GDM1 (cell line): Measurements from ENCODE around the gene PIK3R5.
A peak's percentile ranks its signal among the peaks of the same experiment; 100 is the strongest.

Source experiments
- DNase-seq: peaks from one replicate; lab custom pipeline; 2025; lab: John Stamatoyannopoulos, UW

Gene PIK3R5

GRCh38 chr17:8879410-8879809 is 86.1 kb downstream of the PIK3R5 start:
- DNase-seq: no peak

- DNase-seq: no peak
Measured at GRCh38 chr17:8877984-8878383, 87.5 kb downstream of the PIK3R5 start.

- no peak for DNase-seq
Measured at GRCh38 chr17:8875957-8876356, 89.5 kb downstream of the PIK3R5 start.

- no peak for DNase-seq
Measured at GRCh38 chr17:8875436-8875835, 90.1 kb downstream of the PIK3R5 start.

GRCh38 chr17:8873801-8874715 is 91.4 kb downstream of the PIK3R5 start:
- no peak for DNase-seq

- DNase-seq: no peak
Measured at GRCh38 chr17:8872705-8873435, 92.6 kb downstream of the PIK3R5 start.

GRCh38 chr17:8872036-8872704 is 93.3 kb downstream of the PIK3R5 start:
- peak; percentile 49 for DNase-seq

- DNase-seq: no peak
Measured at GRCh38 chr17:8871081-8871581, 94.4 kb downstream of the PIK3R5 start.

GRCh38 chr17:8870406-8871040 is 95.0 kb downstream of the PIK3R5 start:
- no peak for DNase-seq

- DNase-seq: no peak
Measured at GRCh38 chr17:8869114-8869815, 96.2 kb downstream of the PIK3R5 start.

- DNase-seq: no peak
Measured at GRCh38 chr17:8868529-8868951, 97.0 kb downstream of the PIK3R5 start.

GRCh38 chr17:8868092-8868491 is 97.4 kb downstream of the PIK3R5 start:
- no peak for DNase-seq

GRCh38 chr17:8867361-8867981 is 98.0 kb downstream of the PIK3R5 start, which contains the start of gene PIK3R6:
PIK3R6 (minus strand) TSS chr17:8867674; CDS start chr17:8849794, 17,880 bp downstream.
- peak; percentile 60 for DNase-seq

GRCh38 chr17:8865811-8866210 is 99.7 kb downstream of the PIK3R5 start:
- DNase-seq: no peak

- DNase-seq: no peak
Measured at GRCh38 chr17:8865385-8865784, 100.1 kb downstream of the PIK3R5 start.

GRCh38 chr17:8862213-8863056 is 103.1 kb downstream of the PIK3R5 start:
- no peak for DNase-seq

- no peak for DNase-seq
Measured at GRCh38 chr17:8861495-8862181, 103.9 kb downstream of the PIK3R5 start.

- DNase-seq: no peak
Measured at GRCh38 chr17:8859804-8860430, 105.6 kb downstream of the PIK3R5 start.
